Measurements from ENCODE around the gene MTHFD2L. TPM values are rescaled to one million over a fixed set of nuclear protein-coding genes. Genes with fewer than 3 reads are reported as not detected.
A peak's percentile ranks its signal among the peaks of the same experiment; 100 is the strongest.

MTHFD2L gene
- total and polyA plus RNA-seq, 11 donors: 6.8 to 16.4 (median 11.6) TPM

- Histone ChIP-seq H3K9me3 (no peaks in the 10 kb centered on the region), H3K27me3 (no peaks in the 10 kb centered on the region), H3K36me3 (peaks cover 0 to 6% (median under 1%) of the 10 kb centered on the region in 9 donors), H3K4me1 (peaks cover 0 to 18% (median 3%) of the 10 kb centered on the region in 12 donors), H3K4me3 (no peak overlapping the region), H3K27ac (no peak overlapping the region)
- 95 to 100% (median 98%) methylated on average over 1 of the region's 1 CpG for WGBS, 4 donors
- peak in 3 of 4 donors; percentile 16 to 50 (median 24) for ATAC-seq
- no peak for DNase-seq
- no peak for TF ChIP-seq POLR2A (IDR thresholded peaks at IDR 0.05)
- TF ChIP-seq, protein P1, sequence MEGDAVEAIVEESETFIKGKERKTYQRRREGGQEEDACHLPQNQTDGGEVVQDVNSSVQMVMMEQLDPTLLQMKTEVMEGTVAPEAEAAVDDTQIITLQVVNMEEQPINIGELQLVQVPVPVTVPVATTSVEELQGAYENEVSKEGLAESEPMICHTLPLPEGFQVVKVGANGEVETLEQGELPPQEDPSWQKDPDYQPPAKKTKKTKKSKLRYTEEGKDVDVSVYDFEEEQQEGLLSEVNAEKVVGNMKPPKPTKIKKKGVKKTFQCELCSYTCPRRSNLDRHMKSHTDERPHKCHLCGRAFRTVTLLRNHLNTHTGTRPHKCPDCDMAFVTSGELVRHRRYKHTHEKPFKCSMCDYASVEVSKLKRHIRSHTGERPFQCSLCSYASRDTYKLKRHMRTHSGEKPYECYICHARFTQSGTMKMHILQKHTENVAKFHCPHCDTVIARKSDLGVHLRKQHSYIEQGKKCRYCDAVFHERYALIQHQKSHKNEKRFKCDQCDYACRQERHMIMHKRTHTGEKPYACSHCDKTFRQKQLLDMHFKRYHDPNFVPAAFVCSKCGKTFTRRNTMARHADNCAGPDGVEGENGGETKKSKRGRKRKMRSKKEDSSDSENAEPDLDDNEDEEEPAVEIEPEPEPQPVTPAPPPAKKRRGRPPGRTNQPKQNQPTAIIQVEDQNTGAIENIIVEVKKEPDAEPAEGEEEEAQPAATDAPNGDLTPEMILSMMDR (IDR thresholded peaks at IDR 0.05): no peak
- intact Hi-C loops (cut with DNase I): no loop called here
Measured at GRCh38 chr4:74166818-74167217, 8.9 kb downstream of the MTHFD2L start.

- no peak for TF ChIP-seq POLR2A (IDR thresholded peaks at IDR 0.05)
- TF ChIP-seq, protein P1 (IDR thresholded peaks at IDR 0.05): no peak
- H3K27ac ChIP-seq: no peak overlapping the region
- intact Hi-C loops (cut with DNase I): no loop called here
- H3K4me3 ChIP-seq: no peak overlapping the region
- DNase-seq (no peak), ATAC-seq (peak in 2 of 4 donors; percentile 16 to 45)
- no peaks in the 10 kb centered on the region for H3K9me3 ChIP-seq
- H3K27me3 ChIP-seq: no peaks in the 10 kb centered on the region
- 97 to 100% (median 99%) methylated on average over 2 of the region's 2 CpGs for WGBS, 4 donors
- no peaks in the 10 kb centered on the region for H3K36me3 ChIP-seq
- peaks cover 0 to 10% (median 0%) of the 10 kb centered on the region in 12 donors for H3K4me1 ChIP-seq
Measured at GRCh38 chr4:74167585-74167984, 9.7 kb downstream of the MTHFD2L start.

DNA sequence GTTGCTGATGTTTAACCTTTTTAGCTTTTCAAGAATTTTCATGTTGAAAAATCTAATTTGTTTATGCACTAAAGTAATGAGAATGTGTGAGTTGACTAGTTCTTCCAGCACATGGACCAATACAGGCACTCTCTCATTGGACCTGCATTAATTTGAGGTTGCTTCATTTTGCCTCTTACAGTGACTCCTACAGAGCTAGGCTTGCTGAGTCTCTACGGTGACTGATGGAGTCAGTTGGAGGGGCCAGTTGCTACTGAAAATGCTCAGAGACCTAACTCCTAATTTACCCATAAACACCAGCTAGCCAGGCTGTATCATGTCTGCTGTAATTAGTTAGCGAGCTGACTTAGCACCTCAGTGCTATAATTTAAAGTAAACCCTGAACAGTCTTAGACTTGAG lies 10.9 kb downstream of the MTHFD2L start:
- intact Hi-C loops (cut with DNase I): no loop called here
- Histone ChIP-seq H3K9me3 (no peaks in the 10 kb centered on the region), H3K27me3 (no peaks in the 10 kb centered on the region), H3K4me1 (peaks cover 0 to 9% (median 0%) of the 10 kb centered on the region in 12 donors), H3K36me3 (no peaks in the 10 kb centered on the region), H3K4me3 (no peak overlapping the region), H3K27ac (no peak overlapping the region)
- no peak for ATAC-seq
- WGBS, 4 donors: 91 to 95% (median 93%) methylated on average over 2 of the region's 2 CpGs
- TF ChIP-seq POLR2A (IDR thresholded peaks at IDR 0.05): no peak
- TF ChIP-seq, protein P1 (IDR thresholded peaks at IDR 0.05): no peak
- no peak for DNase-seq

- Histone ChIP-seq H3K36me3 (peaks cover 0 to 14% (median 0%) of the 10 kb centered on the region in 9 donors), H3K27ac (no peak overlapping the region), H3K9me3 (no peaks in the 10 kb centered on the region), H3K4me3 (no peak overlapping the region), H3K27me3 (no peaks in the 10 kb centered on the region), H3K4me1 (peaks cover 0 to 8% (median 0%) of the 10 kb centered on the region in 12 donors)
- 87 to 95% (median 93%) methylated on average over 5 of the region's 5 CpGs for WGBS, 4 donors
- ATAC-seq: no peak
- intact Hi-C loops (cut with DNase I): no loop called here
- no peak for DNase-seq
- TF ChIP-seq, protein P1 (IDR thresholded peaks at IDR 0.05): no peak
- TF ChIP-seq POLR2A (IDR thresholded peaks at IDR 0.05): no peak
Measured at GRCh38 chr4:74173321-74173720, 15.4 kb downstream of the MTHFD2L start.
